ENCODE results near the gene NAT14. TPM values are rescaled to one million over a fixed set of nuclear protein-coding genes. Genes with fewer than 3 reads are reported as not detected.
A peak's percentile ranks its signal among the peaks of the same experiment; 100 is the strongest.

NAT14 gene
- total and polyA plus RNA-seq, 2 of the 8 experiments (the other 6 are each of a cell fraction or from before 2014, with no cell fraction given), result 47.1 to 71.2 TPM

- Histone ChIP-seq H2BK20ac (ENCODE audit: low read length) (peak within 1 kb of the TSS; percentile 18; the same call in 1 of the 2 replicates), H3K9ac (replicated peaks in 1 of 4; ENCODE audit: extremely low read depth in 1 of 4, low read depth in 3 of 4, low read length in 3 of 4) (no peak within 1 kb of the TSS), H3K27ac (ENCODE audit: low read depth, low read length) (no peak within 1 kb of the TSS), H3K36me3 (ENCODE audit: control insufficient read depth in 2 of 4, insufficient read depth in 4 of 4, low read length in 3 of 4) (peaks cover 0 to 3% (median 0%) of the 10 kb centered on the region in 4 experiments; a peak in 1 of 8 replicates), H2AK5ac (ENCODE audit: low read depth, low read length) (no peak within 1 kb of the TSS), H2BK15ac (ENCODE audit: low read length) (no peak within 1 kb of the TSS), H2BK12ac (ENCODE audit: low read depth, low read length) (peak within 1 kb of the TSS; percentile 50; the same call in 1 of the 2 replicates), H3K4me1 (replicated peaks in 1 of 4; ENCODE audit: control insufficient read depth in 3 of 4, insufficient read depth in 4 of 4, low read length in 3 of 4) (peaks cover 0 to 49% (median 30%) of the 10 kb centered on the region in 4 experiments; a peak in 6 of 7 replicates), H4K91ac (replicated peaks; ENCODE audit: insufficient read length, low read length) (peak within 1 kb of the TSS; percentile 81), H3K4me3 (ENCODE audit: extremely low read depth in 1 of 4, insufficient read depth in 2 of 4, low read depth in 3 of 4, low read length in 4 of 4) (peak within 1 kb of the TSS in 3 of 4 experiments; percentile 21 to 57 (median 26); a peak in 7 of 8 replicates), H3K14ac (ENCODE audit: insufficient read length) (no peak within 1 kb of the TSS), H3K4me2 (ENCODE audit: insufficient read depth in 1 of 2, low read depth in 2 of 2, low read length in 2 of 2) (peak within 1 kb of the TSS; percentile 53 to 75), H2BK120ac (replicated peaks; ENCODE audit: low read depth, low read length) (no peak within 1 kb of the TSS), H3K79me2 (ENCODE audit: control insufficient read depth in 1 of 2, insufficient read depth in 2 of 2, low read length in 2 of 2) (peaks cover 0 to 5% of the 10 kb centered on the region in 2 experiments; a peak in 1 of 4 replicates), H2BK5ac (ENCODE audit: low read depth, low read length) (peak within 1 kb of the TSS; percentile 71; the same call in 1 of the 2 replicates), H3K23ac (ENCODE audit: insufficient read length) (no peak within 1 kb of the TSS), H4K5ac (ENCODE audit: insufficient read length, low read depth, low read length) (no peak within 1 kb of the TSS), H3K79me1 (ENCODE audit: low read depth, low read length) (peaks cover 4% of the 10 kb centered on the region; the same call in 1 of the 2 replicates), H4K8ac (ENCODE audit: extremely low read depth, insufficient read depth, low read length) (peak within 1 kb of the TSS; percentile 86), H3K56ac (replicated peaks; ENCODE audit: insufficient read length, low read depth, low read length) (peak within 1 kb of the TSS; percentile 67), H4K20me1 (replicated peaks in 1 of 2; ENCODE audit: control insufficient read depth in 1 of 2, insufficient read depth in 2 of 2, low read length in 2 of 2) (peaks cover 0 to 4% of the 10 kb centered on the region in 2 experiments), H3K9me3 (ENCODE audit: insufficient read depth in 2 of 2, low read depth in 1 of 2, low read length in 1 of 2) (no peaks in the 10 kb centered on the region), H3K18ac (ENCODE audit: extremely low read depth, low read length) (peak within 1 kb of the TSS; percentile 78), H3K27me3 (replicated peaks in 1 of 4; ENCODE audit: control insufficient read depth in 3 of 4, extremely low read depth in 1 of 4, insufficient read depth in 3 of 4, low read length in 3 of 4) (no peaks in the 10 kb centered on the region; a peak in 2 of 7 replicates), H3K4ac (replicated peaks; ENCODE audit: insufficient read length, low read depth, low read length) (peak within 1 kb of the TSS; percentile 94), H2AFZ (ENCODE audit: low read length) (no peak within 1 kb of the TSS), H3K23me2 (ENCODE audit: low read depth, low read length) (peaks cover 11% of the 10 kb centered on the region)
- FAIRE-seq (no peak), DNase-seq (ENCODE audit: low read depth in 1 of 2, low spot score in 2 of 2) (peak in 1 of 2 experiments; percentile 75)
- ChIA-PET CTCF (ENCODE audit: partially characterized antibody) (interaction anchor here (0.8 to 3.3 kb wide), 6 partner anchors 14 to 35 kb away, joined by 3 to 28 read pairs (median 4); no protein-coding TSS in a partner anchor), POLR2A (ENCODE audit: partially characterized antibody) (interaction anchor here (0.5 to 7.5 kb wide), 10 partner anchors 10 to 370 kb away, joined by 3 to 57 read pairs (median 3); partner anchors contain the start of gene ZNF628)
- WGBS, 2 experiments (ENCODE audit: extremely low coverage in 1 of 2, insufficient coverage in 1 of 2, insufficient read length in 1 of 2, insufficient replicate concordance in 2 of 2, low coverage in 1 of 2, low lambda C conversion rate in 2 of 2, missing lambda C conversion rate in 1 of 2), result 19% methylated on average over 4 of the region's 21 CpGs; no CpG with 5 or more reads in 1 of the 2 experiments
- TF ChIP-seq KDM1A (IDR thresholded peaks at IDR 0.05; ENCODE audit: borderline replicate concordance, low read length), result peak; percentile 91
- 0 out of 4 replicates have a peak, but pooled peaks of 1 of the 2 experiments have one; percentile 15 for TF ChIP-seq SIN3A (conservative IDR thresholded peaks at IDR 0.05 in 1 of 2, IDR thresholded peaks at IDR 0.05 in 1 of 2; ENCODE audit: low read depth in 1 of 2, low read length in 2 of 2)
- TF ChIP-seq POLR2A (IDR thresholded peaks at IDR 0.05; ENCODE audit: control extremely low read depth in 1 of 2, low read depth in 2 of 2, low read length in 2 of 2), result no peak
- TF ChIP-seq FOSL1 (IDR thresholded peaks at IDR 0.05; ENCODE audit: insufficient read depth, low read depth, low read length), result no peak
- no peak for TF ChIP-seq SIX5 (IDR thresholded peaks at IDR 0.05; ENCODE audit: low read depth, low read length)
- 0 out of 4 replicates have a peak, but pooled peaks of 1 of the 2 experiments have one; percentile 30 for TF ChIP-seq HDAC2 (IDR thresholded peaks at IDR 0.05; ENCODE audit: borderline replicate concordance in 1 of 2, low read depth in 2 of 2, low read length in 2 of 2)
- TF ChIP-seq NANOG (IDR thresholded peaks at IDR 0.05; ENCODE audit: insufficient read depth, low read depth, low read length, poor library complexity, severe bottlenecking), result no peak
- no peak for TF ChIP-seq BRCA1 (IDR thresholded peaks at IDR 0.05; ENCODE audit: low read depth, low read length)
- TF ChIP-seq SAP30 (IDR thresholded peaks at IDR 0.05; ENCODE audit: insufficient read depth, insufficient replicate concordance, low read length), result no peak
- TF ChIP-seq CBX5 (IDR thresholded peaks at IDR 0.05; ENCODE audit: low read depth, low read length), result no peak
These were observed 3.1 kb downstream of the NAT14 start, which contains the start of gene SSC5D for GRCh38 chr19:55487924-55488687. TSS of gene SSC5D (plus strand) at chr19:55488436. CDS start at chr19:55488590, 154 bp downstream.
